Purkinje cell (primary cell): ENCODE measurements around the gene FAM217A. TPM values are rescaled to one million over a fixed set of nuclear protein-coding genes. Genes with fewer than 3 reads are reported as not detected.

Experiments used
- polyA plus RNA-seq: library from polyadenylated mRNA; unstranded; fragments of >200 nt; fragmentation: Nextera tagmentation; gene quantifications from 2 replicates; pipeline ENCODE4 v1.2.1, GENCODE V29; 2014

FAM217A gene
- polyA plus RNA-seq = not detected in 2 replicates

DNA sequence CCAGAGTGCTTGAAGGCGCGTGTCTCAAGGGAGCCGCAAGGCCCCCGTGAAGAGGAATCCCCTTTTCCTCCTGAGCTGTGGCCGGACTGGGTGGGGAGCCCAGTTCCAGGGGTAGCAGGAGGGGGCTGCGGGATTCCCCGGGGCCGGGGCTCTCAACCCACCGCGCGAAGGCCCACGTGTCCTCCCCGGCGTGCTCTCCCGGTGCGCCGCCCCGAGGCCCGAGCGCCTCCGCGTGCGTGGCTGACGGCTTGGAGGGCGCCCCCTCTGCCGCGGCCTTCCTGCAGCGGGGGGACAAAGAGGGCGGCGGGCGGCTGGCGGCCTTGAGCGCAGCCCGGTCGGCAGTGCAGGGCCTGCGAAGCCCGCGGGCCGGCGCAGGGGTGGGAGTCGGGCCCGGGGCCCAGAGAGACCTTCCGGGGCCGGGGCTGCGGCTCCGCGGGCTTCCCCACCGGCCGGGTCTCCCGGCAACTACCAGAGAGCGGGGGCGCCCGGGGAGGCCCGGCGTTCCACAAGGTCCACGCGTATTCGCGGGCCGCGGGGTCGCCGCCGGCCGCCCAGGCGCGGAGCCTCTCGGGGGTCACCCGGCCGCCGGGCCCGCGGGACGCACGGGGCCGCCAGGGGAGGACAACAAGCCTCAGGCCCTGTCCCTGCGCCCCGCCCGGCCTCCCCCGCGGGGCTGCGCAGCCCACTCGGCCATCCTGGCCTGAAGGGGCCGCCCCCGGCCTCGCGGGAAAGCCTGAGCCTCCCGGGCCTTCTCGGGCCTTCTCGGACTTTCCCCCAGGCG lies at the start of gene FAM217A:
Gene FAM217A (minus strand): TSS at position 447 of the 781 bp plus-strand sequence. CDS start 1,723 bp downstream, outside the sequence.

Other genes starting within 250 kb of the FAM217A start
- gene FAM50B, start 229.8 kb downstream of the FAM217A start, polyA plus RNA-seq = 11.7 and 11.8 TPM in 2 replicates
- 22.9 and 31.6 TPM in 2 replicates for gene ECI2, start 56.4 kb upstream of the FAM217A start, polyA plus RNA-seq